Neural cell (in vitro differentiated cells): ENCODE data around the gene CEMIP. TPM values are rescaled to one million over a fixed set of nuclear protein-coding genes. Genes with fewer than 3 reads are reported as not detected.

Experiments
- H2AFZ ChIP-seq: fragments of 200-600, 300-800 bp; sonication (generic), shearing (Covaris generic); 2 replicates; pipeline ENCODE4 v1.6.0; 2014; ENCODE audit warnings: low read depth, mild to moderate bottlenecking, antibody characterized with exemption, low read length, moderate library complexity
- H3F3A ChIP-seq: fragments of 200-600 bp; shearing (Covaris generic); 2 replicates; pipeline ENCODE4 v1.6.1; 2016; ENCODE audit warnings: mild to moderate bottlenecking, moderate library complexity, mixed read lengths, antibody characterized with exemption, low read length; ENCODE audit not compliant: insufficient read depth, poor library complexity, severe bottlenecking
- H3K27ac ChIP-seq: fragments of 200-600, 300-800 bp; sonication (generic), shearing (Covaris generic); 2 replicates; pipeline ENCODE4 v1.5.1; 2014; ENCODE audit warnings: mild to moderate bottlenecking, low read length, moderate library complexity
- H3K27me3 ChIP-seq: fragments of 300-800, 200-600 bp; sonication (generic), shearing (Covaris generic); 2 replicates; pipeline ENCODE4 v1.6.0; 2014; ENCODE audit warnings: mild to moderate bottlenecking, low read depth, low read length, moderate library complexity; ENCODE audit not compliant: insufficient read depth
- H3K36me3 ChIP-seq: fragments of 300-800, 200-600 bp; sonication (generic), shearing (Covaris generic); 2 replicates; pipeline ENCODE4 v1.5.1; 2014; ENCODE audit warnings: mild to moderate bottlenecking, antibody characterized with exemption, low read length, moderate library complexity; ENCODE audit not compliant: insufficient read depth
- H3K4me2 ChIP-seq: fragments of 300-800, 200-600 bp; sonication (generic), shearing (Covaris generic); 2 replicates; pipeline ENCODE4 v1.6.0; 2014; ENCODE audit warnings: mild to moderate bottlenecking, low read length
- H3K4me3 ChIP-seq: fragments of 300-800, 200-600 bp; sonication (generic), shearing (Covaris generic); 2 replicates; pipeline ENCODE4 v1.5.1; 2014; ENCODE audit warnings: mild to moderate bottlenecking, low read length, moderate library complexity
- H3K79me2 ChIP-seq: fragments of 200-600 bp; shearing (Covaris generic); replicated peaks from 2 replicates; pipeline ENCODE4 v1.6.0; 2014; ENCODE audit warnings: mild to moderate bottlenecking, low read length, moderate library complexity; ENCODE audit not compliant: insufficient read depth
- H3K9ac ChIP-seq: fragments of 300-800, 200-600 bp; sonication (generic), shearing (Covaris generic); 2 replicates; pipeline ENCODE4 v1.6.1; 2016; ENCODE audit warnings: mild to moderate bottlenecking, low read length, mixed read lengths
- H3K9me2 ChIP-seq: fragments of 200-600 bp; shearing (Covaris generic); 2 replicates; pipeline ENCODE4 v1.6.1; 2016; ENCODE audit warnings: mild to moderate bottlenecking, low read length, mixed read lengths; ENCODE audit not compliant: insufficient read depth
- H3K9me3 ChIP-seq: fragments of 200-600, 300-800 bp; sonication (generic), shearing (Covaris generic); 2 replicates; pipeline ENCODE4 v1.6.1; 2016; ENCODE audit warnings: mild to moderate bottlenecking, mixed run types, low read length, moderate library complexity, mixed read lengths
- H4K20me1 ChIP-seq: fragments of 200-600 bp; shearing (Covaris generic); 2 replicates; pipeline ENCODE4 v1.6.1; 2016; ENCODE audit warnings: mild to moderate bottlenecking, mixed run types; ENCODE audit not compliant: insufficient read depth
- CTCF ChIP-seq: fragments of 450-650 bp; IDR thresholded peaks from 2 replicates; pipeline ENCODE4 v1.5.1; 2014; ENCODE audit warnings: antibody characterized with exemption, mild to moderate bottlenecking, moderate library complexity; ENCODE audit not compliant: poor library complexity, severe bottlenecking
- EP300 ChIP-seq: fragments of 450-650 bp; conservative IDR thresholded peaks from 2 replicates; pipeline ENCODE4 v1.6.1; 2014; ENCODE audit warnings: antibody characterized with exemption, mild to moderate bottlenecking, moderate library complexity; ENCODE audit not compliant: poor library complexity, severe bottlenecking
- EZH2 ChIP-seq: fragments of 200-600, 300-800 bp; shearing (Covaris generic), sonication (generic); IDR thresholded peaks from 2 replicates; pipeline ENCODE4 v1.6.1; 2014; ENCODE audit warnings: antibody characterized with exemption, low read length, borderline replicate concordance, mild to moderate bottlenecking; ENCODE audit not compliant: insufficient read depth, poor library complexity, severe bottlenecking
- MXI1 ChIP-seq: fragments of 450-650 bp; conservative IDR thresholded peaks from 2 replicates; pipeline ENCODE4 v1.6.1; 2014; ENCODE audit warnings: antibody characterized with exemption, mild to moderate bottlenecking; ENCODE audit not compliant: poor library complexity, severe bottlenecking
- POLR2AphosphoS5 ChIP-seq: IDR thresholded peaks from 2 replicates; pipeline ENCODE4 v1.6.1; 2012
- RAD21 ChIP-seq: fragments of 450-650 bp; conservative IDR thresholded peaks from 2 replicates; pipeline ENCODE4 v1.6.1; 2014; ENCODE audit warnings: antibody characterized with exemption, mild to moderate bottlenecking, moderate library complexity
- REST ChIP-seq: IDR thresholded peaks from 2 replicates; pipeline ENCODE4 v1.6.1; 2012; ENCODE audit warnings: borderline replicate concordance
- SMC3 ChIP-seq: fragments of 450-650 bp; conservative IDR thresholded peaks from 2 replicates; pipeline ENCODE4 v1.6.1; 2014; ENCODE audit warnings: antibody characterized with exemption, mild to moderate bottlenecking, moderate library complexity; ENCODE audit not compliant: poor library complexity
- TAF1 ChIP-seq: IDR thresholded peaks from 2 replicates; pipeline ENCODE4 v1.6.1; 2012; ENCODE audit warnings: low read depth
- polyA plus RNA-seq: library from polyadenylated mRNA; depleted of rRNA; stranded (reverse); fragments of >200 nt; gene quantifications from 2 replicates; pipeline ENCODE4 v1.2.3, GENCODE V29; 2014

CEMIP gene
- polyA plus RNA-seq, 1 donor from 2014 or later: 0.04 TPM

GRCh38 chr15:80887148-80887547, 108.0 kb downstream of the CEMIP start:
- H4K20me1 ChIP-seq: no peaks in the 10 kb centered on the region
- H2AFZ ChIP-seq: no peak overlapping the region
- no peaks in the 10 kb centered on the region for H3K9me2 ChIP-seq
- no peak overlapping the region for H3K27ac ChIP-seq
- H3K9ac ChIP-seq: no peak overlapping the region
- H3K9me3 ChIP-seq: no peaks in the 10 kb centered on the region
- H3K4me3 ChIP-seq: no peak overlapping the region
- no peak overlapping the region for H3K4me2 ChIP-seq
- H3K79me2 ChIP-seq: no peaks in the 10 kb centered on the region
- no peaks in the 10 kb centered on the region for H3K27me3 ChIP-seq
- TF ChIP-seq EP300 (no peak), CTCF (no peak), SMC3 (no peak), POLR2AphosphoS5 (no peak), RAD21 (no peak), TAF1 (no peak), REST (no peak), EZH2 (no peak), MXI1 (no peak)
- H3F3A ChIP-seq: no peaks in the 10 kb centered on the region
- no peaks in the 10 kb centered on the region for H3K36me3 ChIP-seq

- Histone ChIP-seq H3K27ac (no peak overlapping the region), H3K36me3 (no peaks in the 10 kb centered on the region), H3K27me3 (no peaks in the 10 kb centered on the region), H3K9me3 (no peaks in the 10 kb centered on the region), H3K4me2 (no peak overlapping the region), H3K9ac (no peak overlapping the region), H3K4me3 (no peak overlapping the region), H3F3A (no peaks in the 10 kb centered on the region), H2AFZ (no peak overlapping the region), H3K9me2 (no peaks in the 10 kb centered on the region), H4K20me1 (no peaks in the 10 kb centered on the region), H3K79me2 (no peaks in the 10 kb centered on the region)
- TF ChIP-seq RAD21 (no peak), CTCF (no peak), MXI1 (no peak), EP300 (no peak), REST (no peak), TAF1 (no peak), EZH2 (no peak), POLR2AphosphoS5 (no peak), SMC3 (no peak)
Observed at GRCh38 chr15:80888846-80889245, 109.7 kb downstream of the CEMIP start.
